Right atrium auricular region (tissue), 2 donors: ENCODE results near the gene CAMSAP2. TPM values are rescaled to one million over a fixed set of nuclear protein-coding genes. Genes with fewer than 3 reads are reported as not detected.

ENCODE experiments used
- DNase-seq: peaks from one replicate; pipeline ENCODE4 v3.0.0-alpha.2; 2019; ENCODE audit warnings: low spot score
- H3K27ac ChIP-seq, 2 donors: fragments of 200-600 bp; sonication (generic); 1 replicate in 1 of 2; 2 replicates in 1 of 2; pipeline ENCODE4 v1.5.1; 2016 to 2019
- H3K27me3 ChIP-seq, 2 donors: fragments of 200-600 bp; sonication (generic); one replicate each; pipeline versions ENCODE4 v1.5.1 to v1.6.0; 2017 to 2019
- H3K36me3 ChIP-seq: fragments of 200-600 bp; sonication (generic); one replicate; pipeline ENCODE4 v1.5.1; 2016
- H3K4me1 ChIP-seq, 2 donors: fragments of 200-600 bp; sonication (generic); one replicate each; pipeline versions ENCODE4 v1.5.1 to v1.6.0; 2017 to 2019
- H3K4me3 ChIP-seq, 2 donors: fragments of 200-600 bp; sonication (generic); 1 replicate in 1 of 2; 2 replicates in 1 of 2; pipeline ENCODE4 v1.5.1; 2017 to 2019; ENCODE audit warnings: mild to moderate bottlenecking in 1 of 2, moderate library complexity in 1 of 2
- H3K9me3 ChIP-seq, 2 donors: fragments of 200-600 bp; sonication (generic); one replicate each; pipeline ENCODE4 v1.5.1; 2019
- total RNA-seq, 2 donors: library from RNA; depleted of rRNA; stranded (reverse); fragments of >200 nt; gene quantifications; one replicate each; pipeline ENCODE4 v1.1.0, GENCODE V29; 2016
- TF ChIP-seq, protein P1 (sequence below), 2 donors: fragments of 200-600 bp; sonication (generic); IDR thresholded peaks; one replicate each; pipeline ENCODE4 v1.5.1; 2019; ENCODE audit warnings: antibody characterized with exemption in 2 of 2

CAMSAP2 gene
- total RNA-seq, 2 donors from 2014 or later, result 34.6 to 36.4 TPM

DNA sequence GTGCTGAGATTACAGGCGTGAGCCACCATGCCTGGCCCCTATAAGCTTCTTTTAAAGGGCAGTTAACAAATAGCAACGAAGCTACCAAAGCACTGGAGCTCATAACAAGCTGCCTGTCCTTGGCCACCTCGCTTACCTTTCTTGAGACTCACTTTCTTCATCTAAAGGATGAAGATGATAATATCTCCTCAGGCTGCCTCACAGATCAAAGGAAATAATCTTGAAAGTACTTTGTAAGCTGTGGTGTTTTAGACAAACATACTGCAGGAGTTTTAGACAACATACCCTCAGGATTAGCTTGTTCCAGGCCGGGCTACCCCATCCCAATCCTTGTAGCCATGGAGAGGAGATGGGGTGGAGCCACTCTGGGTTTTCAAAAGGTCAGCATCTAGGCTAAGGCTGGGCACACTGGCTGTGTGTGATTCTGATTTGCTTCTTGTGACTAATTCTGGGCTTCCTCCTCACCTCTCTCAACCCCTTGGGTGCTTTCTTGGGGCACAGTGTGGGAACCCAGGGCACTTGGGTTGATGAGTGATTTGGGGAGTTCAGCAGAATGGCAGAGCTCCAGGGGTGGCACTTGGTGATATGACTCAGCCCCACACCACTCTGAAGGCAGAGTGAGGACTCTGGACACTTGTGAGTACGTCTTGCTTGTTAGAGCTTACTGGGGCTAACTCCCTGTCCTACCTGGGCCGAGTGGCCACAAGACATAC lies 139.3 kb downstream of the CAMSAP2 start:
- H3K27me3 ChIP-seq, result peaks cover 8 to 13% of the 10 kb centered on the region in 2 donors

DNA sequence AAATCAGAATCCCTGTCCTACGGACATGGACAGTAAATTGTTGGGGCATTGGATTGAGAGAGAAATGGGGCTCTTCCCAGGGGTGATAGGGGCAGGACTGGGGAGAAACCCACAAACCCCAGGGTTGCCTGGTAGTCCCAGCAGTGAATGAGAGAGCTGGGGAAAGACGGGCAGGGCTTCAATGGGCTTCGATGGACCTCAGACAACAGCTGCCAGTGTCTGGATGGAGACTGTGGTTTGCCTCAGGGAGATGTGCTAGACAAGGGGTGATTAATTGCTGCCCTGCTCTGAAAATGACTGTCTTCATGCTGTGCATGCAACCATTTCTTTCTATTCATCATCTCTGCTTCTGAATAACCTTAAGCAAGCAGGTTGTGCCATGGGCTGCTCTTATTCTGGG lies 141.5 kb downstream of the CAMSAP2 start:
- no peaks in the 10 kb centered on the region for H3K4me1 ChIP-seq
- H3K4me3 ChIP-seq, result no peak overlapping the region
- TF ChIP-seq, protein P1, sequence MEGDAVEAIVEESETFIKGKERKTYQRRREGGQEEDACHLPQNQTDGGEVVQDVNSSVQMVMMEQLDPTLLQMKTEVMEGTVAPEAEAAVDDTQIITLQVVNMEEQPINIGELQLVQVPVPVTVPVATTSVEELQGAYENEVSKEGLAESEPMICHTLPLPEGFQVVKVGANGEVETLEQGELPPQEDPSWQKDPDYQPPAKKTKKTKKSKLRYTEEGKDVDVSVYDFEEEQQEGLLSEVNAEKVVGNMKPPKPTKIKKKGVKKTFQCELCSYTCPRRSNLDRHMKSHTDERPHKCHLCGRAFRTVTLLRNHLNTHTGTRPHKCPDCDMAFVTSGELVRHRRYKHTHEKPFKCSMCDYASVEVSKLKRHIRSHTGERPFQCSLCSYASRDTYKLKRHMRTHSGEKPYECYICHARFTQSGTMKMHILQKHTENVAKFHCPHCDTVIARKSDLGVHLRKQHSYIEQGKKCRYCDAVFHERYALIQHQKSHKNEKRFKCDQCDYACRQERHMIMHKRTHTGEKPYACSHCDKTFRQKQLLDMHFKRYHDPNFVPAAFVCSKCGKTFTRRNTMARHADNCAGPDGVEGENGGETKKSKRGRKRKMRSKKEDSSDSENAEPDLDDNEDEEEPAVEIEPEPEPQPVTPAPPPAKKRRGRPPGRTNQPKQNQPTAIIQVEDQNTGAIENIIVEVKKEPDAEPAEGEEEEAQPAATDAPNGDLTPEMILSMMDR (IDR thresholded peaks at IDR 0.05), result no peak
- DNase-seq, result peak; percentile 44
- H3K27ac ChIP-seq, result no peak overlapping the region
- H3K27me3 ChIP-seq, result no peaks in the 10 kb centered on the region
- H3K36me3 ChIP-seq, result no peaks in the 10 kb centered on the region
- no peaks in the 10 kb centered on the region for H3K9me3 ChIP-seq

More for the DNA sequence above, 139.3 kb downstream of the CAMSAP2 start:
- TF ChIP-seq, protein P1 (IDR thresholded peaks at IDR 0.05), result no peak
- Histone ChIP-seq H3K9me3 (no peaks in the 10 kb centered on the region), H3K4me3 (no peak overlapping the region), H3K36me3 (no peaks in the 10 kb centered on the region), H3K4me1 (peaks cover 0 to 10% of the 10 kb centered on the region in 2 donors), H3K27ac (no peak overlapping the region)
- DNase-seq, result peak; percentile 40

DNA sequence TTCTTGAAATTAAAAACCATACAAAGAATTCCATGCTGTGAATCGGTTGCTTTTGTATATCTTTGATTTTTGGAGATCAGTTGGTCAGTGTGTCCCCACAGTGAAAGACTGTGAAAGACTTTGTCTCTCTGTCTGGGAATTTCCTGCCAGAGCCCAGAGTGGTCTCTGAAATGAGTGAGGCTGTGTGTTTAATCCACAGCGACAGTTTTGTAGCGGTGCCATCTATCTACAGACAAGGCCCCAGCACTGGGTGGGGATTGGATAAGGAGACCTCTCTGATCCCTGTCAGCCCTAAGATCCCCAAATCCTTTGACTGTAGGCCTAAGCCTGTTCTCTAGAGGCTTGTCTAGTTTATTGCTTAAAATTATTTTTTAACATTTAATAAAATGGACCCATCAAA lies 144.4 kb downstream of the CAMSAP2 start:
- Histone ChIP-seq H3K4me3 (no peak overlapping the region), H3K9me3 (no peaks in the 10 kb centered on the region), H3K4me1 (no peaks in the 10 kb centered on the region), H3K27me3 (no peaks in the 10 kb centered on the region), H3K27ac (no peak overlapping the region), H3K36me3 (no peaks in the 10 kb centered on the region)
- no peak for DNase-seq
- TF ChIP-seq, protein P1 (IDR thresholded peaks at IDR 0.05), result no peak

DNA sequence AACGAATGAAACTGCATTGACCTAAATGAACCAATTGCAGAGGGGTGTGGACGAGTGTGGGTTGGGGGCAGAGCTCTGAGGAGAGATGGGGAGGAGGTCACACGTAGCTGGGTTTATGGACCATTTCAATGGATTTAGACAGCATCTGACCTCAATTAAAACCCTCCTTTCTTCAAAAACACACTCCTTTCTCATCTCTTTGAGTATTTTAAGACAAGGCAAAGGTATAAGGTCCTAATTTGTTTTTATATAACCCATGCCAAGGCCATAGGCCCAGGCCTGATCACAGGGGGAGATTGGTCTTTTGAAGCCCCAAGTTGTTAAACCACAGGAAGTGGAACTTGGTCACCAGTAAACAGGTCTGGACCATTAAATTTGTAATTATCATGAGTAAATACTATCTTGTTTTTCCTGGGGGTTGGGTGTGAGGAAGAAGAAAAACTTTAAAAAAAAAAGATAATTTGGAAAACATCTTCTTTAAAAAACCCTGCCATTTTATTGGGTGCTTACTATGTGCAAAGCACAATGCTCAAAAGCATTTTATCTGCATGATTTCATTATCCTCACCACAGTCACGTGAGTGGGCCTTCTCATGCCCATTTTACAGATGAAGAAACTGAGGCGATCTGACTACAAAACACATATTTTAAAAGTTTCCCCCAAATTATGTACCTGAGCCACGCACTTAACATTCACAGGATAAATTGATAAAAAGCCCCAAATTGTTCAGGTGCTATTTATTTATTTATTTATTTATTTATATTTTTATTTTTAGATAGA lies 147.1 kb downstream of the CAMSAP2 start:
- TF ChIP-seq, protein P1 (IDR thresholded peaks at IDR 0.05), result no peak
- DNase-seq, result no peak
- no peak overlapping the region for H3K27ac ChIP-seq
- peaks cover 0 to 8% of the 10 kb centered on the region in 2 donors for H3K27me3 ChIP-seq
- peaks cover 0 to 2% of the 10 kb centered on the region in 2 donors for H3K4me1 ChIP-seq
- H3K9me3 ChIP-seq, result no peaks in the 10 kb centered on the region
- no peaks in the 10 kb centered on the region for H3K36me3 ChIP-seq
- no peak overlapping the region for H3K4me3 ChIP-seq

DNA sequence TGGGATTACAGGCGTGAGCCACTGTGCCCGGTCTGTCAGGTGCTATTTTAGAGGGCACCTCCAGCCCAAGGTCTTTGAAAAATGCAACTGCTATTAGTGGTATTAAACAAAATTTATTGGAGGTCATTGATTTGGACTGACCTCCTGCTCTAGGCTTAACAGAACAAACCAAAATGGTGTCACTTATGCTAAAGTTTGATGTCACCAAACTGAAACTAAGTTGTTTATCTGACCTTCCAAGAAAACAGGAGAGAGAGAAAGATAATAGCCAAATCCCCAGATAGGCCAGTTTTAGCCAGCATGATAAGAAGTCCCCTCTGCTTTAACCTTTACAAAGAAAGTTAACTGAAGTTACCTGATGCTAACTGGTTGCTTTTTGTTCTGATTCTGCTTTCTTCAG lies 147.9 kb downstream of the CAMSAP2 start:
- H3K27me3 ChIP-seq, result peaks cover 0 to 8% of the 10 kb centered on the region in 2 donors
- TF ChIP-seq, protein P1 (IDR thresholded peaks at IDR 0.05), result no peak
- H3K36me3 ChIP-seq, result no peaks in the 10 kb centered on the region

More for the DNA sequence above, 147.9 kb downstream of the CAMSAP2 start:
- H3K9me3 ChIP-seq, result no peaks in the 10 kb centered on the region
- H3K27ac ChIP-seq, result no peak overlapping the region
- DNase-seq, result no peak
- peaks cover 0 to 10% of the 10 kb centered on the region in 2 donors for H3K4me1 ChIP-seq
- H3K4me3 ChIP-seq, result no peak overlapping the region
